GM12878 (cell line): ENCODE data around the gene DIS3L2. TPM values are rescaled to one million over a fixed set of nuclear protein-coding genes. Genes with fewer than 3 reads are reported as not detected.

Source experiments
- ATAC-seq: fragments of 200-7000 bp; cut with Tn5 transposase; 3 replicates; pipeline ENCODE4 v1.9.1; 2020; ENCODE audit warnings: mild to moderate bottlenecking, moderate library complexity
- BruUV-seq: library from RNA; stranded (reverse); fragments of 400-500 nt; replicated peaks from 2 replicates; lab custom pipeline; 2021; lab: Mats Ljungman, UMichigan
- CTCF ChIA-PET: fragments of 300-600 bp; sonication (Branson Sonifier 250); formaldehyde crosslinking; extraction: SDS; loops from one replicate; lab custom pipeline; 2021; ENCODE audit warnings: inconsistent platforms; lab: Yijun Ruan, JAX
- POLR2A ChIA-PET: fragments of 350-600 bp; formaldehyde crosslinking; extraction: SDS; loops from one replicate; lab custom pipeline; 2021; ENCODE audit warnings: inconsistent platforms; lab: Charles Lee
- RAD21 ChIA-PET: fragments of 300-600 bp; sonication (Branson Sonifier 250); formaldehyde crosslinking; loops from one replicate; lab custom pipeline; 2023; ENCODE audit warnings: antibody characterized with exemption; ENCODE audit not compliant: unreplicated experiment; lab: Charles Lee
- SMC1A ChIA-PET: fragments of 300-600 bp; sonication (Branson Sonifier 250); formaldehyde crosslinking; loops from one replicate; lab custom pipeline; 2023; ENCODE audit not compliant: unreplicated experiment, uncharacterized antibody; lab: Charles Lee
- DNase-seq: peaks from one replicate; pipeline ENCODE4 v3.0.0-alpha.2; 2011; ENCODE audit warnings: low read depth, low spot score
- FAIRE-seq: peaks from 3 replicates; lab custom pipeline; 2011; peaks lifted over from hg19 to GRCh38; lab: Jason Lieb, UNC
- H2AFZ ChIP-seq: 2 replicates; pipeline ENCODE4 v1.6.0; 2011; ENCODE audit warnings: low read depth, low read length, control low read depth; ENCODE audit not compliant: control insufficient read depth
- H3K27ac ChIP-seq: 2 replicates; pipeline ENCODE4 v1.5.1; 2011; ENCODE audit warnings: control low read depth; ENCODE audit not compliant: control insufficient read depth, insufficient read depth
- H3K27me3 ChIP-seq, 2 experiments: replicated peaks in 1 of 2; 2 replicates each; pipeline versions ENCODE4 v1.6.0 to v1.6.1; 2011; ENCODE audit warnings: low read length in 1 of 2; ENCODE audit not compliant: control insufficient read depth in 2 of 2, insufficient read depth in 2 of 2
- H3K36me3 ChIP-seq, 2 experiments: 2 replicates each; pipeline ENCODE4 v1.5.1; 2011; ENCODE audit warnings: low read length in 1 of 2; ENCODE audit not compliant: control insufficient read depth in 2 of 2, insufficient read depth in 2 of 2
- H3K4me1 ChIP-seq: 2 replicates; pipeline ENCODE4 v1.6.1; 2011; ENCODE audit warnings: mild to moderate bottlenecking, low read length, moderate library complexity, mixed read lengths; ENCODE audit not compliant: control insufficient read depth, insufficient read depth
- H3K4me2 ChIP-seq: 2 replicates; pipeline ENCODE4 v1.6.0; 2011; ENCODE audit warnings: control low read depth; ENCODE audit not compliant: control insufficient read depth, insufficient read depth
- H3K4me3 ChIP-seq: fragments of 200-600 bp; sonication (generic); 2 replicates; pipeline ENCODE4 v1.5.1; 2016
- H3K79me2 ChIP-seq: 2 replicates; pipeline ENCODE4 v1.6.0; 2011; ENCODE audit warnings: low read length; ENCODE audit not compliant: control insufficient read depth, insufficient read depth
- H3K9ac ChIP-seq: 2 replicates; pipeline ENCODE4 v1.8.0; 2011; ENCODE audit warnings: low read length, control low read depth, mixed read lengths; ENCODE audit not compliant: control insufficient read depth, insufficient read depth
- H3K9me3 ChIP-seq: replicated peaks from 3 replicates; pipeline ENCODE4 v1.5.1; 2011; ENCODE audit warnings: mild to moderate bottlenecking, low read length; ENCODE audit not compliant: control insufficient read depth, insufficient read depth
- H4K20me1 ChIP-seq: 2 replicates; pipeline ENCODE4 v1.6.0; 2011; ENCODE audit not compliant: control insufficient read depth, insufficient read depth
- ATF7 ChIP-seq: fragments of 450-650 bp; IDR thresholded peaks from 2 replicates; pipeline ENCODE4 v1.6.1; 2016; ENCODE audit warnings: low read depth, mild to moderate bottlenecking
- BACH1 ChIP-seq: fragments of 450-650 bp; IDR thresholded peaks from 2 replicates; pipeline ENCODE4 v1.6.1; 2017; ENCODE audit warnings: mild to moderate bottlenecking, borderline replicate concordance
- CBX3 ChIP-seq: fragments of 200-600 bp; sonication (generic); IDR thresholded peaks from 2 replicates; pipeline ENCODE4 v1.6.1; 2016; ENCODE audit warnings: low read depth, borderline replicate concordance
- CHD4 ChIP-seq: fragments of 200-600 bp; sonication (generic); IDR thresholded peaks from 2 replicates; pipeline ENCODE4 v1.6.1; 2016; ENCODE audit warnings: mild to moderate bottlenecking
- FOXK2 ChIP-seq: fragments of 450-650 bp; IDR thresholded peaks from 2 replicates; pipeline ENCODE4 v1.6.1; 2017; ENCODE audit warnings: mild to moderate bottlenecking, moderate library complexity
- KLF5 ChIP-seq: fragments of 450-650 bp; IDR thresholded peaks from 2 replicates; pipeline ENCODE4 v1.6.1; 2014; ENCODE audit warnings: mild to moderate bottlenecking; ENCODE audit not compliant: partially characterized antibody
- MXI1 ChIP-seq: fragments of 150-350 bp; IDR thresholded peaks from 2 replicates; pipeline ENCODE4 v1.6.1; 2011; ENCODE audit warnings: low read depth, mild to moderate bottlenecking, inconsistent platforms, low read length, improper control_type of control experiment
- RUNX3 ChIP-seq: IDR thresholded peaks from 2 replicates; pipeline ENCODE4 v1.6.1; 2012; ENCODE audit warnings: low read length, inconsistent platforms
- SRF ChIP-seq, 2 experiments: IDR thresholded peaks; 2 replicates each; pipeline ENCODE4 v1.6.1; 2011; ENCODE audit warnings: low read depth in 2 of 2, low read length in 2 of 2, mild to moderate bottlenecking in 1 of 2, moderate library complexity in 1 of 2
- STAT1 ChIP-seq: fragments of 450-650 bp; conservative IDR thresholded peaks from 2 replicates; pipeline ENCODE4 v1.6.1; 2014; ENCODE audit warnings: antibody characterized with exemption, mild to moderate bottlenecking
- TCF3 ChIP-seq: IDR thresholded peaks from 2 replicates; pipeline ENCODE4 v1.6.1; 2012; ENCODE audit warnings: low read depth, mild to moderate bottlenecking, low read length, borderline replicate concordance; ENCODE audit not compliant: insufficient read depth
- ZZZ3 ChIP-seq: IDR thresholded peaks from 2 replicates; pipeline ENCODE4 v1.6.1; 2011; ENCODE audit warnings: low read depth; ENCODE audit not compliant: control insufficient read depth, insufficient read length
- WGBS: methylation state at CpG from one replicate; pipeline ENCODE4 v1.1.6; 2016; ENCODE audit warnings: low lambda C conversion rate; ENCODE audit not compliant: insufficient replicate concordance, insufficient coverage; ENCODE audit errors: missing lambda C conversion rate; 5-methylcytosine and 5-hydroxymethylcytosine counted together
- in situ Hi-C: fragments of 300-500 bp; cut with MboI; formaldehyde crosslinking; loops from 9 replicates; pipeline ENCODE4 v1.14.3; 2018; ENCODE audit warnings: mixed read lengths
- intact Hi-C: fragments of 100-400 bp; cut with micrococcal nuclease; formaldehyde crosslinking; loops from one replicate; pipeline ENCODE4 v1.14.2; 2022; ENCODE audit not compliant: unreplicated experiment
- polyA plus RNA-seq, 11 experiments: library from polyadenylated mRNA; depleted of rRNA in 4 of 11; unstranded in 6 of 11; stranded (reverse) in 5 of 11; fragments of >200 nt; fragmentation: Nextera tagmentation in 4 of 11; fragmentation: Illumina TruSeq in 1 of 11; extraction: Ambion mirVana in 4 of 11; extraction: Trizol in 1 of 11; gene quantifications; 1 replicate in 1 of 11; 2 replicates in 10 of 11; pipeline versions ENCODE4 v1.2.1 to v1.2.3, GENCODE V29; 2011 to 2016; ENCODE audit warnings: inconsistent platforms in 2 of 11, missing spikeins in 2 of 11, low read depth in 1 of 11
- total RNA-seq, 4 experiments: library from RNA; depleted of rRNA in 3 of 4; stranded (reverse); fragments of >200 nt in 3 of 4; fragmentation: Illumina TruSeq in 1 of 4; extraction: Trizol in 1 of 4; gene quantifications; 2 replicates each; pipeline versions ENCODE4 v1.2.1 to v1.2.3, GENCODE V29; 2013 to 2021
- TF ChIP-seq, protein P1 (sequence below): IDR thresholded peaks from 2 replicates; pipeline ENCODE4 v1.6.1; 2011; ENCODE audit warnings: borderline replicate concordance, low read depth, mild to moderate bottlenecking, moderate library complexity, low read length; ENCODE audit not compliant: insufficient read depth, poor library complexity, severe bottlenecking
- TF ChIP-seq, protein P2 (sequence below): fragments of 150-350 bp; IDR thresholded peaks from 2 replicates; pipeline ENCODE4 v1.6.1; 2016; ENCODE audit warnings: low read depth, low read length

DIS3L2 gene
- total and polyA plus RNA-seq, 10 of the 15 experiments (the other 5 are each of a cell fraction or from before 2014, with no cell fraction given), result 3.5 to 27.1 (median 16.0) TPM

DNA sequence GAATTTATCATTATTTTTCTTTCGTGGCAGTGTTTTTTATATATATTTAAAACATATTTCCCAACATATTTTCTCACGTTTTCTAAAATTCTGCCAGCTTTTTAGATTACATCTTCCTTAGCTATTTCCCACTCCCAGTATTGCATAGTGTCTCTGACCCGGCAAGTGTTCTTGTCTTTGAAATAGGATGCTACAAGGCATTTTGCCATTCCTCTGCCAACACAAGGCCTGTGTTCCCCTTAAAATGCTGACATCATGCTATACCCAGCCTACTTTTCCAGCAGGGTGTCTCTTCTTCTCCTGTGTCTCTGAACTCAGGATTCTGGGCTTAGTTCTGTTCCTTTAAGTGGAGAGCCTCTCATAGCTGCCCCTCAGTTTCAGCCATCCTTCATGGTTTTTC, 115.2 kb downstream of the DIS3L2 start:
- intact Hi-C loops (no loop called here), in situ Hi-C loops (no loop called here)
- Histone ChIP-seq H3K27ac (no peak overlapping the region), H3K4me2 (no peak overlapping the region), H3K36me3 (no peaks in the 10 kb centered on the region), H3K9ac (no peak overlapping the region), H3K9me3 (no peaks in the 10 kb centered on the region), H3K4me3 (no peak overlapping the region), H3K79me2 (no peaks in the 10 kb centered on the region), H2AFZ (no peak overlapping the region), H3K27me3 (no peaks in the 10 kb centered on the region), H4K20me1 (no peaks in the 10 kb centered on the region), H3K4me1 (0 out of 2 replicates have a peak, but pooled peaks cover 4% of the 10 kb centered on the region)
- no TSS peak for BruUV-seq
- POLR2A ChIA-PET, result no interaction called here
- no peak for DNase-seq
- SMC1A ChIA-PET, result interaction anchor here (1.1 kb wide), 1 partner anchor 27 kb away, joined by 3 read pairs; no protein-coding TSS in a partner anchor
- FAIRE-seq, result no peak
- 91% methylated on average over 3 of the region's 3 CpGs for WGBS
- no peak for ATAC-seq
- CTCF ChIA-PET, result no interaction called here
- RAD21 ChIA-PET, result no interaction called here
- no peak for TF ChIP-seq KLF5
- no peak for TF ChIP-seq BACH1
- TF ChIP-seq TCF3, result no peak
- TF ChIP-seq RUNX3, result no peak

DNA sequence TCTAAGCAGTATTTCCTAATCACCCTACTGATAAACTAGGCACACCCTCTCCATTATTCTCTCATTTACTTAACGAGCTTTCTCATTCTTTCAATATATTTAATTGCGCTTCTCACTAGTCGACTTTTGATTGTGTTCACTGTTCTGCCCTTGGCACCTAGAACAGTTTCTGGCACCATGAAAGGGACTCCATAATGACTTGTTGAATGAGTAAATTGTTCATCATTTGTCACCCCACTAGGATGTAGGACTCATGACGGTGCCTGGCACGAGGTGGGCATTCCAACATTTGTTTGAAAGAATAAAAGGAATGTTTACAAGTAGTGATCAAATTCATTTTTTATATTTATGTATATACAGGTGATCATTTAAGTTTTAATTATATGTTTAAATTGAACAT, 123.7 kb downstream of the DIS3L2 start:
- Histone ChIP-seq H3K4me1 (no peaks in the 10 kb centered on the region), H2AFZ (no peak overlapping the region), H3K36me3 (no peaks in the 10 kb centered on the region; a peak in 1 of 4 replicates), H3K79me2 (no peaks in the 10 kb centered on the region), H3K27ac (no peak overlapping the region), H3K9me3 (no peaks in the 10 kb centered on the region; the same call in 1 of the 3 replicates), H3K9ac (no peak overlapping the region), H3K4me3 (no peak overlapping the region), H3K27me3 (no peaks in the 10 kb centered on the region), H4K20me1 (no peaks in the 10 kb centered on the region), H3K4me2 (no peak overlapping the region)
- DNase-seq (no peak), FAIRE-seq (no peak), ATAC-seq (no peak)
- RAD21 ChIA-PET, result interaction anchor here (0.6 kb wide), 1 partner anchor 367 kb away, joined by 3 read pairs; no protein-coding TSS in a partner anchor
- 96% methylated on average over 5 of the region's 5 CpGs for WGBS
- in situ Hi-C loops, result loop anchor here (5.0 kb wide), 1 partner anchor 52 kb away; no protein-coding TSS in a partner anchor
- POLR2A ChIA-PET, result no interaction called here
- BruUV-seq, result no TSS peak
- intact Hi-C loops, result no loop called here
- CTCF ChIA-PET, result no interaction called here
- SMC1A ChIA-PET, result no interaction called here
- no peak for TF ChIP-seq MXI1
- TF ChIP-seq FOXK2, result no peak
- TF ChIP-seq, protein P1, sequence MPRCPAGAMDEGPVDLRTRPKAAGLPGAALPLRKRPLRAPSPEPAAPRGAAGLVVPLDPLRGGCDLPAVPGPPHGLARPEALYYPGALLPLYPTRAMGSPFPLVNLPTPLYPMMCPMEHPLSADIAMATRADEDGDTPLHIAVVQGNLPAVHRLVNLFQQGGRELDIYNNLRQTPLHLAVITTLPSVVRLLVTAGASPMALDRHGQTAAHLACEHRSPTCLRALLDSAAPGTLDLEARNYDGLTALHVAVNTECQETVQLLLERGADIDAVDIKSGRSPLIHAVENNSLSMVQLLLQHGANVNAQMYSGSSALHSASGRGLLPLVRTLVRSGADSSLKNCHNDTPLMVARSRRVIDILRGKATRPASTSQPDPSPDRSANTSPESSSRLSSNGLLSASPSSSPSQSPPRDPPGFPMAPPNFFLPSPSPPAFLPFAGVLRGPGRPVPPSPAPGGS, result no peak
- no peak for TF ChIP-seq CHD4
- TF ChIP-seq ZZZ3, result no peak
- no peak for TF ChIP-seq CBX3
- TF ChIP-seq, protein P2, sequence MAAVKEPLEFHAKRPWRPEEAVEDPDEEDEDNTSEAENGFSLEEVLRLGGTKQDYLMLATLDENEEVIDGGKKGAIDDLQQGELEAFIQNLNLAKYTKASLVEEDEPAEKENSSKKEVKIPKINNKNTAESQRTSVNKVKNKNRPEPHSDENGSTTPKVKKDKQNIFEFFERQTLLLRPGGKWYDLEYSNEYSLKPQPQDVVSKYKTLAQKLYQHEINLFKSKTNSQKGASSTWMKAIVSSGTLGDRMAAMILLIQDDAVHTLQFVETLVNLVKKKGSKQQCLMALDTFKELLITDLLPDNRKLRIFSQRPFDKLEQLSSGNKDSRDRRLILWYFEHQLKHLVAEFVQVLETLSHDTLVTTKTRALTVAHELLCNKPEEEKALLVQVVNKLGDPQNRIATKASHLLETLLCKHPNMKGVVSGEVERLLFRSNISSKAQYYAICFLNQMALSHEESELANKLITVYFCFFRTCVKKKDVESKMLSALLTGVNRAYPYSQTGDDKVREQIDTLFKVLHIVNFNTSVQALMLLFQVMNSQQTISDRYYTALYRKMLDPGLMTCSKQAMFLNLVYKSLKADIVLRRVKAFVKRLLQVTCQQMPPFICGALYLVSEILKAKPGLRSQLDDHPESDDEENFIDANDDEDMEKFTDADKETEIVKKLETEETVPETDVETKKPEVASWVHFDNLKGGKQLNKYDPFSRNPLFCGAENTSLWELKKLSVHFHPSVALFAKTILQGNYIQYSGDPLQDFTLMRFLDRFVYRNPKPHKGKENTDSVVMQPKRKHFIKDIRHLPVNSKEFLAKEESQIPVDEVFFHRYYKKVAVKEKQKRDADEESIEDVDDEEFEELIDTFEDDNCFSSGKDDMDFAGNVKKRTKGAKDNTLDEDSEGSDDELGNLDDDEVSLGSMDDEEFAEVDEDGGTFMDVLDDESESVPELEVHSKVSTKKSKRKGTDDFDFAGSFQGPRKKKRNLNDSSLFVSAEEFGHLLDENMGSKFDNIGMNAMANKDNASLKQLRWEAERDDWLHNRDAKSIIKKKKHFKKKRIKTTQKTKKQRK, result no peak
- TF ChIP-seq ATF7, result no peak
- TF ChIP-seq STAT1, result no peak
- TF ChIP-seq SRF (IDR thresholded peaks at IDR 0.05; ENCODE audit: low read depth in 2 of 2, low read length in 2 of 2), result no peak
